ENCODE measurements around the gene NLRP2B.
"Not testable (repeated sequence)": the region's sequence is repeated elsewhere in the genome, so short reads cannot be mapped to it uniquely, and the experiment has no call there.

The NLRP2B gene

GRCh38 chrX:57680160-57680559 is at the start of gene NLRP2B:
TSS of gene NLRP2B (minus strand) at chrX:57680260.
- H3K4me3 ChIP-seq (ENCODE audit: low read length), result no peak within 1 kb of the TSS
- TF ChIP-seq, protein P1, sequence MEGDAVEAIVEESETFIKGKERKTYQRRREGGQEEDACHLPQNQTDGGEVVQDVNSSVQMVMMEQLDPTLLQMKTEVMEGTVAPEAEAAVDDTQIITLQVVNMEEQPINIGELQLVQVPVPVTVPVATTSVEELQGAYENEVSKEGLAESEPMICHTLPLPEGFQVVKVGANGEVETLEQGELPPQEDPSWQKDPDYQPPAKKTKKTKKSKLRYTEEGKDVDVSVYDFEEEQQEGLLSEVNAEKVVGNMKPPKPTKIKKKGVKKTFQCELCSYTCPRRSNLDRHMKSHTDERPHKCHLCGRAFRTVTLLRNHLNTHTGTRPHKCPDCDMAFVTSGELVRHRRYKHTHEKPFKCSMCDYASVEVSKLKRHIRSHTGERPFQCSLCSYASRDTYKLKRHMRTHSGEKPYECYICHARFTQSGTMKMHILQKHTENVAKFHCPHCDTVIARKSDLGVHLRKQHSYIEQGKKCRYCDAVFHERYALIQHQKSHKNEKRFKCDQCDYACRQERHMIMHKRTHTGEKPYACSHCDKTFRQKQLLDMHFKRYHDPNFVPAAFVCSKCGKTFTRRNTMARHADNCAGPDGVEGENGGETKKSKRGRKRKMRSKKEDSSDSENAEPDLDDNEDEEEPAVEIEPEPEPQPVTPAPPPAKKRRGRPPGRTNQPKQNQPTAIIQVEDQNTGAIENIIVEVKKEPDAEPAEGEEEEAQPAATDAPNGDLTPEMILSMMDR (conservative IDR thresholded peaks at IDR 0.05; ENCODE audit: low read length), result no peak
- DNase-seq (ENCODE audit: low read depth), result no peak

DNA sequence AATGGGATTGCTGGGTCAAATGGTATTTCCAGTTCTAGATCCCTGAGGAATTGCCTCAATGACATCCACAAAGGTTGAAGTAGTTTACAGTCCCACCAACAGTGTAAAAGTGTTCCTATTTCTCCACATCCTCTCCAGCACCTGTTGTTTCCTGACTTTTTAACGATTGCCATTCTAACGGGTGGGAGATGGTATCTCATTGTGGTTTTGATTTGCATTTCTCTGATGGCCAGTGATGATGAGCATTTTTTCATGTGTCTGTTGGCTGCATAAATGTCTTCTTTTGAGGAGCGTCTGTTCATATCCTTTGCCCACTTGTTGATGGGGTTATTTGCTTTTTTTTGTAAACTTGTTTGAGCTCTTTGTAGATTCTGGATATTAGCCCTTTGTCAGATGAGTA is 45.9 kb upstream of the NLRP2B start:
- not testable (repeated sequence) for DNase-seq (ENCODE audit: low read depth)

DNA sequence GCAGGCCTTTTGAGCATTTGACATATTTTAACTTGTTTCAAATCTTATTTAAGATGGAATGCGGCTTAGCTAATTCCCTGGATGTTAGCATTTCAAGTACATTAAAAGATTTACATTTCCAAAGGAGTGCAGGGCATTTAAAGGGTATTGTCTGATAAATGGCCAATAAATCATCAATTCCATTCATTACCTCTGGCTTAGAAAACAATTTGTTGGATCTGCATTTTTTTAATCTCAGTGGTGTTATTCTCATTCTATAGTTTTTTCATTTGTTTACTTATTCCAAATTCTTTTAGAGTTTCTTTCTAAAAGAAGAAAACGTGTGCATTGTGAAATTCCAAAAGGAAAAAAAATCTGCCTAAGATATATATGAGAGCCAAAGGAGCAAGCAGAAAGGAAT is 1.3 kb upstream of the NLRP2B start:
- H3K4me3 ChIP-seq (ENCODE audit: low read length), result no peak overlapping the region
- DNase-seq (ENCODE audit: low read depth), result no peak
- TF ChIP-seq, protein P1 (conservative IDR thresholded peaks at IDR 0.05; ENCODE audit: low read length), result no peak

More for the DNA sequence above, 45.9 kb upstream of the NLRP2B start:
- not testable (repeated sequence) for H3K4me3 ChIP-seq (ENCODE audit: low read length)

- DNase-seq (ENCODE audit: low read depth), result no peak
- no peak overlapping the region for H3K4me3 ChIP-seq (ENCODE audit: low read length)
- TF ChIP-seq, protein P1 (conservative IDR thresholded peaks at IDR 0.05; ENCODE audit: low read length), result no peak
These were observed 1.2 kb downstream of the NLRP2B start for GRCh38 chrX:57678686-57679428.

DNA sequence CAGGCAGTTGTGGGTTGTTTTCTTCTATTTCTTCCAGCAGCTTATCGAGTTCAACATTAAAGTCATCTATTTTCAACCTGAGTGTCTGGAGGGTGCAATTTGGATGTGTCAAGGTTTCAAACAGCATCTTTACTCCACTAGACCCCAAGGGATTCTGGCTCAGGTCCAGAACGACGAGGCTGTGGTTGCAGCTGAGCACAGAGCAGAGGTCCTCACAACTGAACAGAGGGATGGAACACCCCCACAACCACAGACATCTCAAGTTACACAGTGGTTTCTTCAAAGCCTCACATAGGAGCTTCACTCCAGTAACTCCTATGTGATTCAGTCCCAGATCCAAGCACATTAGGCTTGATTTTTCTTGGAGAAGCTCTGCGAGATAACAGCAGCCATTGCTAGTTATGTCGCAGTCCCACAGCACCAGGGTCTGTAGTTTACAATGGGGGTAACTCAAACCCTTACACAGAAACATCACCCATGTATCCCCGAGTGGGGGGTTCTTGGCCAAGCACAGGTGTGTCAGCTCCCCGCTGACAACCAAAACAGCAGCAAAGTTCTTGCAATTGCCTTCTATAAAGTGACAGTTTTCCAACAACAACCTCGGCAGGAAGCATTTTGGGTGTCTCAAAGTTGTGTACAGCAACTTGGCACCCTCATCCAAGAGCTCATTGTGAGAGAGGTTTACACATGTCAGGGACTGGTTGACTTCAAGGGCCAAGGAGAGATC is 2.8 kb downstream of the NLRP2B start:
- TF ChIP-seq, protein P1 (conservative IDR thresholded peaks at IDR 0.05; ENCODE audit: low read length), result no peak
- no peak overlapping the region for H3K4me3 ChIP-seq (ENCODE audit: low read length)
- DNase-seq (ENCODE audit: low read depth), result no peak

GRCh38 chrX:57675320-57675719 is 4.7 kb downstream of the NLRP2B start:
- TF ChIP-seq, protein P1 (conservative IDR thresholded peaks at IDR 0.05; ENCODE audit: low read length), result no peak
- no peak overlapping the region for H3K4me3 ChIP-seq (ENCODE audit: low read length)
- no peak for DNase-seq (ENCODE audit: low read depth)

- TF ChIP-seq, protein P1 (conservative IDR thresholded peaks at IDR 0.05; ENCODE audit: low read length), result no peak
- H3K4me3 ChIP-seq (ENCODE audit: low read length), result no peak overlapping the region
- DNase-seq (ENCODE audit: low read depth), result no peak
These were observed 5.2 kb downstream of the NLRP2B start for GRCh38 chrX:57674861-57675260.

Data from AG10803 (cell line).